Measurements from ENCODE around the gene ADAMTS16.

GRCh38 chr5:5198815-5199214, 58.7 kb downstream of the ADAMTS16 start:
- TF ChIP-seq FOXP2 (optimal IDR thresholded peaks at IDR 0.05; ENCODE audit: control extremely low read depth, extremely low read length, insufficient read depth) (no peak), POLR2AphosphoS5 (IDR thresholded peaks at IDR 0.05; ENCODE audit: borderline replicate concordance, low read depth, low read length) (no peak)
